ENCODE measurements around the gene HMX3. TPM values are rescaled to one million over a fixed set of nuclear protein-coding genes. Genes with fewer than 3 reads are reported as not detected.
A peak's percentile ranks its signal among the peaks of the same experiment; 100 is the strongest.

HMX3 gene
- total and polyA plus RNA-seq, 2 of the 13 experiments (the other 11 are each of a cell fraction or from before 2014, with no cell fraction given) = not detected

- peak; percentile 19; the same call in 1 of the 2 replicates for TF ChIP-seq SP5 (CRISPR knock-in tag; IDR thresholded peaks at IDR 0.05; ENCODE audit: borderline replicate concordance, low read depth)
- TF ChIP-seq SIX1 (CRISPR knock-in tag; IDR thresholded peaks at IDR 0.05; ENCODE audit: borderline replicate concordance) = no peak
- TF ChIP-seq ZNF83 (CRISPR knock-in tag; IDR thresholded peaks at IDR 0.05; ENCODE audit: borderline replicate concordance) = no peak
- TF ChIP-seq ZNF414 (CRISPR knock-in tag; IDR thresholded peaks at IDR 0.05) = no peak
- TF ChIP-seq ZNF33A (CRISPR knock-in tag; IDR thresholded peaks at IDR 0.05; ENCODE audit: borderline replicate concordance) = no peak
- TF ChIP-seq ZNF678 (CRISPR knock-in tag; IDR thresholded peaks at IDR 0.05) = no peak
- TF ChIP-seq ADNP (CRISPR knock-in tag; IDR thresholded peaks at IDR 0.05) = no peak
- TF ChIP-seq ZMAT5 (CRISPR knock-in tag; IDR thresholded peaks at IDR 0.05; ENCODE audit: borderline replicate concordance, low read depth) = no peak
- no peak for TF ChIP-seq ZNF746 (CRISPR knock-in tag; IDR thresholded peaks at IDR 0.05)
- TF ChIP-seq HNRNPL (IDR thresholded peaks at IDR 0.05; ENCODE audit: low read depth, low read length) = no peak
- TF ChIP-seq SMC3 (IDR thresholded peaks at IDR 0.05; ENCODE audit: low read length) = no peak
- no peak for TF ChIP-seq JUNB (CRISPR knock-in tag; IDR thresholded peaks at IDR 0.05; ENCODE audit: borderline replicate concordance)
- TF ChIP-seq THAP11 (CRISPR knock-in tag; IDR thresholded peaks at IDR 0.05) = peak; percentile 99
- no peak for TF ChIP-seq ETS1 (CRISPR knock-in tag; IDR thresholded peaks at IDR 0.05)
- no peak for TF ChIP-seq ZNF775 (CRISPR knock-in tag; IDR thresholded peaks at IDR 0.05; ENCODE audit: borderline replicate concordance)
- no peak for TF ChIP-seq RFX1 (IDR thresholded peaks at IDR 0.05)
- TF ChIP-seq TRAFD1 (CRISPR knock-in tag; IDR thresholded peaks at IDR 0.05; ENCODE audit: borderline replicate concordance) = no peak
- 0 out of 2 replicates have a peak, but pooled peaks have one; percentile 10 for TF ChIP-seq ZNF766 (CRISPR knock-in tag; IDR thresholded peaks at IDR 0.05; ENCODE audit: borderline replicate concordance)
- TF ChIP-seq ZBTB20 (CRISPR knock-in tag; IDR thresholded peaks at IDR 0.05; ENCODE audit: borderline replicate concordance, low read depth) = no peak
- peak; percentile 96 for TF ChIP-seq POLR2AphosphoS5 (IDR thresholded peaks at IDR 0.05; ENCODE audit: low read depth, low read length)
- no peak for TF ChIP-seq ZNF101 (CRISPR knock-in tag; IDR thresholded peaks at IDR 0.05; ENCODE audit: borderline replicate concordance, low read depth)
Measured at GRCh38 chr10:123154092-123154710, 18.4 kb downstream of the HMX3 start, which contains the start of gene BUB3 (continued).
